HepG2 (cell line): ENCODE measurements around the gene MRPL18. TPM values are rescaled to one million over a fixed set of nuclear protein-coding genes. Genes with fewer than 3 reads are reported as not detected.

Experiments
- DR1 ChIP-seq: sonication (generic); formaldehyde crosslinking; IDR thresholded peaks from 2 replicates; pipeline ENCODE4 v1.8.0; 2021; ENCODE audit warnings: mild to moderate bottlenecking, missing genetic modification reagents, inconsistent platforms
- MAFF ChIP-seq: IDR thresholded peaks from 2 replicates; pipeline ENCODE4 v1.6.1; 2011; ENCODE audit warnings: low read depth, low read length, improper control_type of control experiment
- NONO ChIP-seq, 2 experiments: fragments of 450-650 bp in 1 of 2; sonication (generic) in 1 of 2; formaldehyde crosslinking in 1 of 2; IDR thresholded peaks in 1 of 2; conservative IDR thresholded peaks in 1 of 2; 2 replicates each; pipeline versions ENCODE4 v1.6.1 to v1.8.0; 2017 to 2022; ENCODE audit warnings: mild to moderate bottlenecking in 1 of 2, missing genetic modification reagents in 1 of 2, moderate library complexity in 1 of 2
- TAF15 ChIP-seq: fragments of 200-400 bp; formaldehyde crosslinking; IDR thresholded peaks from one replicate; pipeline ENCODE4 v1.6.1; 2018; ENCODE audit warnings: mild to moderate bottlenecking, low read depth, low read length; ENCODE audit not compliant: poor library complexity, severe bottlenecking
- ZNF550 ChIP-seq: sonication (generic); formaldehyde crosslinking; IDR thresholded peaks from 2 replicates; pipeline ENCODE4 v1.4.0; 2020; ENCODE audit warnings: mild to moderate bottlenecking, missing genetic modification reagents, borderline replicate concordance
- ZNF619 ChIP-seq: sonication (generic); formaldehyde crosslinking; IDR thresholded peaks from 2 replicates; pipeline ENCODE4 v1.4.0; 2020; ENCODE audit warnings: mild to moderate bottlenecking, missing genetic modification reagents
- ZSCAN22 ChIP-seq: sonication (generic); formaldehyde crosslinking; IDR thresholded peaks from 2 replicates; pipeline ENCODE4 v1.4.0; 2020; ENCODE audit warnings: mild to moderate bottlenecking, missing genetic modification reagents
- polyA plus RNA-seq, 8 experiments: library from polyadenylated mRNA; depleted of rRNA in 3 of 8; stranded (reverse) in 7 of 8; unstranded in 1 of 8; fragments of >200 nt; fragmentation: Illumina TruSeq in 4 of 8; extraction: Trizol in 4 of 8; gene quantifications; 2 replicates each; pipeline versions ENCODE4 v1.2.1 to v1.2.3, GENCODE V29; 2011 to 2016; ENCODE audit warnings: low read depth in 4 of 8, missing spikeins in 1 of 8, mixed read lengths in 1 of 8; ENCODE audit not compliant: insufficient read depth in 1 of 8
- total RNA-seq, 5 experiments: library from RNA; depleted of rRNA; stranded (reverse); fragments of >200 nt; fragmentation: Illumina TruSeq; extraction: Trizol; gene quantifications; 2 replicates each; pipeline ENCODE4 v1.2.3, GENCODE V29; 2016; ENCODE audit warnings: low read depth in 1 of 5
- TF ChIP-seq, protein P1 (sequence below): sonication (generic); formaldehyde crosslinking; IDR thresholded peaks from 2 replicates; pipeline ENCODE4 v1.4.0; 2020; ENCODE audit warnings: missing genetic modification reagents; ENCODE audit errors: not compliant biosample characterization
- TF ChIP-seq, protein P2 (sequence below): sonication (generic); formaldehyde crosslinking; IDR thresholded peaks from 2 replicates; pipeline ENCODE4 v1.4.0; 2020; ENCODE audit warnings: low read depth, mild to moderate bottlenecking, missing genetic modification reagents
- TF ChIP-seq, protein P3 (sequence below), 2 experiments: sonication (generic) in 1 of 2; formaldehyde crosslinking in 1 of 2; IDR thresholded peaks; 2 replicates each; pipeline versions ENCODE4 v1.4.0 to v1.6.1; 2016 to 2020; ENCODE audit warnings: borderline replicate concordance in 1 of 2, low read depth in 1 of 2, mild to moderate bottlenecking in 1 of 2, missing genetic modification reagents in 1 of 2
- TF ChIP-seq, protein P4 (sequence below): sonication (generic); formaldehyde crosslinking; IDR thresholded peaks from 2 replicates; pipeline ENCODE4 v1.8.1; 2022; ENCODE audit warnings: mild to moderate bottlenecking, missing genetic modification reagents

The MRPL18 gene
- total and polyA plus RNA-seq, 2 of the 13 experiments (the other 11 are each of a cell fraction or from before 2014, with no cell fraction given), result 85.6 to 176 TPM

DNA sequence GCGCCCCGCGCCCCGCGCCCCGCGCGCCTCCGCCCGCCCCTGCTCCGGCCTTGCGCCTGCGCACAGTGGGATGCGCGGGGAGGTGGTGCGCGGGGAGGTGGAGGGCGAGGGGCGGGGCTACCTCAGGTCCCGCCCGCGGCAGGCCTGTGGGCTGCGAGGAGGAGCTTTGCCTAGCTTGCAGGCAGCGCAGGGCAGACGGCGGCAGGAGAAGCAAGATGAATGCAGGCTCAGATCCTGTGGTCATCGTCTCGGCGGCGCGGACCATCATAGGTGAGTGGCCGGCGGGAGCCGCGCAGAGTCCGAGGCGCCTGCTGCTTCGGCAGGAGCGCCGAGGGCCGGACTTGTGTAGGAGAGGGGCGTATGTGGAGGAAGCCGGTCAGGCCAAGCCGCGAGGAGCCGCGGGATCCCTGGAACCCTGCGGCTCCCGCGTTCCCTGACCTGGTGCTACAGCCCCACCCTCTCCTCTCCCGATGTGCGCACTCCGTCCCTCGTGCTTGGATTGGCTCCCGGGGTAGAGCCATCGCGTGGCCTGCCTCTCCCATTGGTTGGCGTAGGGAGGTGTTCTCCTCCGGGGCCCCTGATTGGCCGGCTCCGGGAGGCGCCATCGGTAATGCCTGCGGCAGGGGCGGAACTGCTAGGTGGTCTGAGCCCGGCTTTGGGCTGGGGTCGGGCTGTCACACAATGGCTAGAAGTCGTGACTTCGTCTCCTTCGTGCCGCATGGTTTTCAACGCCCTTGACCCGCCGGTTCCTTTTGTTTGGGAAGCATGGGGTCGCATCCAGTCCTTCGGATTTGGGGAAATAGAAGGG, 28.2 kb upstream of the MRPL18 start, which contains the start of gene ACAT2 (continued):
- TF ChIP-seq, protein P1, sequence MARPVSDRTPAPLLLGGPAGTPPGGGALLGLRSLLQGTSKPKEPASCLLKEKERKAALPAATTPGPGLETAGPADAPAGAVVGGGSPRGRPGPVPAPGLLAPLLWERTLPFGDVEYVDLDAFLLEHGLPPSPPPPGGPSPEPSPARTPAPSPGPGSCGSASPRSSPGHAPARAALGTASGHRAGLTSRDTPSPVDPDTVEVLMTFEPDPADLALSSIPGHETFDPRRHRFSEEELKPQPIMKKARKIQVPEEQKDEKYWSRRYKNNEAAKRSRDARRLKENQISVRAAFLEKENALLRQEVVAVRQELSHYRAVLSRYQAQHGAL, result peak; percentile 89
- TF ChIP-seq ZNF550 (CRISPR knock-in tag), result no peak
- TF ChIP-seq TAF15, result peak; percentile 84
- TF ChIP-seq DR1 (CRISPR knock-in tag), result peak; percentile 90
- TF ChIP-seq NONO (IDR thresholded peaks at IDR 0.05), result no peak
- peak; percentile 6; the same call in 1 of the 2 replicates for TF ChIP-seq NONO (CRISPR knock-in tag; conservative IDR thresholded peaks at IDR 0.05)
- TF ChIP-seq ZSCAN22 (CRISPR knock-in tag), result peak; percentile 16; the same call in 1 of the 2 replicates
- TF ChIP-seq, protein P2, sequence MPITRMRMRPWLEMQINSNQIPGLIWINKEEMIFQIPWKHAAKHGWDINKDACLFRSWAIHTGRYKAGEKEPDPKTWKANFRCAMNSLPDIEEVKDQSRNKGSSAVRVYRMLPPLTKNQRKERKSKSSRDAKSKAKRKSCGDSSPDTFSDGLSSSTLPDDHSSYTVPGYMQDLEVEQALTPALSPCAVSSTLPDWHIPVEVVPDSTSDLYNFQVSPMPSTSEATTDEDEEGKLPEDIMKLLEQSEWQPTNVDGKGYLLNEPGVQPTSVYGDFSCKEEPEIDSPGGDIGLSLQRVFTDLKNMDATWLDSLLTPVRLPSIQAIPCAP (CRISPR knock-in tag), result peak; percentile 41; the same call in 1 of the 2 replicates
- no peak for TF ChIP-seq MAFF
- peak; percentile 55 for TF ChIP-seq ZNF619 (CRISPR knock-in tag)
- TF ChIP-seq, protein P3, sequence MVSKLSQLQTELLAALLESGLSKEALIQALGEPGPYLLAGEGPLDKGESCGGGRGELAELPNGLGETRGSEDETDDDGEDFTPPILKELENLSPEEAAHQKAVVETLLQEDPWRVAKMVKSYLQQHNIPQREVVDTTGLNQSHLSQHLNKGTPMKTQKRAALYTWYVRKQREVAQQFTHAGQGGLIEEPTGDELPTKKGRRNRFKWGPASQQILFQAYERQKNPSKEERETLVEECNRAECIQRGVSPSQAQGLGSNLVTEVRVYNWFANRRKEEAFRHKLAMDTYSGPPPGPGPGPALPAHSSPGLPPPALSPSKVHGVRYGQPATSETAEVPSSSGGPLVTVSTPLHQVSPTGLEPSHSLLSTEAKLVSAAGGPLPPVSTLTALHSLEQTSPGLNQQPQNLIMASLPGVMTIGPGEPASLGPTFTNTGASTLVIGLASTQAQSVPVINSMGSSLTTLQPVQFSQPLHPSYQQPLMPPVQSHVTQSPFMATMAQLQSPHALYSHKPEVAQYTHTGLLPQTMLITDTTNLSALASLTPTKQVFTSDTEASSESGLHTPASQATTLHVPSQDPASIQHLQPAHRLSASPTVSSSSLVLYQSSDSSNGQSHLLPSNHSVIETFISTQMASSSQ (IDR thresholded peaks at IDR 0.05; ENCODE audit: low read depth), result no peak
- TF ChIP-seq, protein P3 (CRISPR knock-in tag; IDR thresholded peaks at IDR 0.05; ENCODE audit: borderline replicate concordance), result no peak; the same call in 1 of the 2 replicates
- TF ChIP-seq, protein P4, sequence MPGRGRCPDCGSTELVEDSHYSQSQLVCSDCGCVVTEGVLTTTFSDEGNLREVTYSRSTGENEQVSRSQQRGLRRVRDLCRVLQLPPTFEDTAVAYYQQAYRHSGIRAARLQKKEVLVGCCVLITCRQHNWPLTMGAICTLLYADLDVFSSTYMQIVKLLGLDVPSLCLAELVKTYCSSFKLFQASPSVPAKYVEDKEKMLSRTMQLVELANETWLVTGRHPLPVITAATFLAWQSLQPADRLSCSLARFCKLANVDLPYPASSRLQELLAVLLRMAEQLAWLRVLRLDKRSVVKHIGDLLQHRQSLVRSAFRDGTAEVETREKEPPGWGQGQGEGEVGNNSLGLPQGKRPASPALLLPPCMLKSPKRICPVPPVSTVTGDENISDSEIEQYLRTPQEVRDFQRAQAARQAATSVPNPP (CRISPR knock-in tag), result peak; percentile 80; the same call in 1 of the 2 replicates
